ENCODE data around the gene STPG4. TPM values are rescaled to one million over a fixed set of nuclear protein-coding genes. Genes with fewer than 3 reads are reported as not detected.

STPG4 gene
- total RNA-seq, 1 experiment from 2014 or later = 0.13 TPM

DNA sequence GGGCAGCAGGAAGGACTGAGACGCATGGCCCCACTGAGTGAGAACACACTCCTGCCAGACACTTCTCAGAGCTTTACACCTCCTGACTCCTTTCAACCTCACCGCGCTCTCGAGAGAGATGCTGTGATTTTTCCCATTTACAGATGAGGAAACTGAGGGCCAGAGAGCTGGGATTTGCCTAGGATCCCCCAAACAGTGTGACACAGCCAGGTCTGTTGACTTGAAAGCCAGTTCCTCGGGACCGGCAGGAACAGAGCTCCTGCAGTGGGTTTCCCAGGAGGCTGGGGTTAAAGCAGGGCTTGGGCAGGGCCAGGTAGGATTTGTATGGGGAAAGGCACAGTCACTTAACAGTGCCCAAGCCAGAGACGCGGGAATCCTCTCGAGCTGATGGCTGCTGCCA lies 81.9 kb downstream of the STPG4 start:
- no CpG with 5 or more reads among the region's 9 CpGs for WGBS (ENCODE audit: extremely low coverage, insufficient read length, low lambda C conversion rate)
- TF ChIP-seq, protein P1, sequence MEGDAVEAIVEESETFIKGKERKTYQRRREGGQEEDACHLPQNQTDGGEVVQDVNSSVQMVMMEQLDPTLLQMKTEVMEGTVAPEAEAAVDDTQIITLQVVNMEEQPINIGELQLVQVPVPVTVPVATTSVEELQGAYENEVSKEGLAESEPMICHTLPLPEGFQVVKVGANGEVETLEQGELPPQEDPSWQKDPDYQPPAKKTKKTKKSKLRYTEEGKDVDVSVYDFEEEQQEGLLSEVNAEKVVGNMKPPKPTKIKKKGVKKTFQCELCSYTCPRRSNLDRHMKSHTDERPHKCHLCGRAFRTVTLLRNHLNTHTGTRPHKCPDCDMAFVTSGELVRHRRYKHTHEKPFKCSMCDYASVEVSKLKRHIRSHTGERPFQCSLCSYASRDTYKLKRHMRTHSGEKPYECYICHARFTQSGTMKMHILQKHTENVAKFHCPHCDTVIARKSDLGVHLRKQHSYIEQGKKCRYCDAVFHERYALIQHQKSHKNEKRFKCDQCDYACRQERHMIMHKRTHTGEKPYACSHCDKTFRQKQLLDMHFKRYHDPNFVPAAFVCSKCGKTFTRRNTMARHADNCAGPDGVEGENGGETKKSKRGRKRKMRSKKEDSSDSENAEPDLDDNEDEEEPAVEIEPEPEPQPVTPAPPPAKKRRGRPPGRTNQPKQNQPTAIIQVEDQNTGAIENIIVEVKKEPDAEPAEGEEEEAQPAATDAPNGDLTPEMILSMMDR (conservative IDR thresholded peaks at IDR 0.05) = no peak
- H3K27me3 Mint-ChIP-seq (ENCODE audit: low read depth) = no peaks in the 10 kb centered on the region; the same call in 1 of the 2 replicates
- Histone ChIP-seq H4K20me1 (ENCODE audit: control insufficient read depth, insufficient read depth, insufficient read length) (no peaks in the 10 kb centered on the region), H3K56ac (ENCODE audit: insufficient read length, low read depth, low read length) (no peak overlapping the region), H2BK12ac (ENCODE audit: insufficient read length, low read depth, low read length) (no peak overlapping the region), H3K23ac (ENCODE audit: insufficient read length, low read depth, low read length) (no peak overlapping the region), H4K91ac (ENCODE audit: insufficient read length, low read depth, low read length) (peak overlapping the region; percentile 53), H3K18ac (ENCODE audit: insufficient read length, low read depth, low read length) (peak overlapping the region; percentile 69), H2AFZ (ENCODE audit: low read length) (no peak overlapping the region), H2BK5ac (ENCODE audit: insufficient read length, low read length) (no peak overlapping the region), H2BK20ac (ENCODE audit: low read depth, low read length, poor library complexity, severe bottlenecking) (no peak overlapping the region), H3K79me2 (ENCODE audit: insufficient read depth, low read length) (no peaks in the 10 kb centered on the region), H2AK5ac (ENCODE audit: insufficient read length, low read length) (no peak overlapping the region), H3K27ac (ENCODE audit: insufficient read length, low read depth, low read length) (no peak overlapping the region), H3K9me3 (ENCODE audit: control insufficient read depth, low read depth, low read length) (no peaks in the 10 kb centered on the region), H4K5ac (ENCODE audit: insufficient read length, low read depth, low read length) (no peak overlapping the region), H3K14ac (ENCODE audit: insufficient read depth, low read length) (peak overlapping the region; percentile 49; the same call in 1 of the 2 replicates), H2BK120ac (ENCODE audit: low read depth, low read length, poor library complexity, severe bottlenecking) (no peak overlapping the region), H3K23me2 (ENCODE audit: insufficient read length, low read depth, low read length, poor library complexity, severe bottlenecking) (no peaks in the 10 kb centered on the region), H4K8ac (replicated peaks; ENCODE audit: insufficient read length, low read depth, low read length) (no peak overlapping the region), H3K4me1 (ENCODE audit: insufficient read depth, low read length) (peaks cover 11% of the 10 kb centered on the region; the same call in 1 of the 2 replicates), H2BK15ac (ENCODE audit: low read depth, low read length) (no peak overlapping the region), H3K4me2 (ENCODE audit: insufficient read depth, insufficient read length, low read length) (no peak overlapping the region), H3K9ac (ENCODE audit: extremely low read depth, insufficient read length, low read length) (no peak overlapping the region), H3K4ac (ENCODE audit: low read depth, low read length) (no peak overlapping the region), H3K27me3 (ENCODE audit: insufficient read depth, low read length) (no peaks in the 10 kb centered on the region), H3K79me1 (ENCODE audit: insufficient read depth, low read depth, low read length, poor library complexity, severe bottlenecking) (no peaks in the 10 kb centered on the region), H3T11ph (ENCODE audit: low read length) (no peak overlapping the region)
- DNase-seq = no peak
- peaks cover 58 to 70% of the 10 kb centered on the region in 2 experiments for H3K4me1 Mint-ChIP-seq
- H3K9me3 Mint-ChIP-seq = no peaks in the 10 kb centered on the region
- peaks cover 0 to 3% (median 0%) of the 10 kb centered on the region in 3 experiments; a peak in 1 of 7 replicates for H3K36me3 Mint-ChIP-seq (ENCODE audit: insufficient read depth in 1 of 3, low read depth in 3 of 3)
- H3K4me3 Mint-ChIP-seq = no peak overlapping the region
- peak overlapping the region; percentile 65 to 87 (median 71); a peak in 6 of 7 replicates for H3K27ac Mint-ChIP-seq
